Tibial nerve (tissue), 4 donors: Measurements from ENCODE around the gene ADAMTSL1.

Experiments used
- CTCF ChIP-seq, 5 experiments: fragments of 200-600 bp in 3 of 5; fragments of 450-650 bp in 2 of 5; sonication (generic) in 3 of 5; IDR thresholded peaks; one replicate each; pipeline ENCODE4 v1.5.1; 2016 to 2019; ENCODE audit warnings: antibody characterized with exemption in 5 of 5, mild to moderate bottlenecking in 3 of 5, moderate library complexity in 2 of 5
- EP300 ChIP-seq, 2 donors: sonication (generic); formaldehyde crosslinking; IDR thresholded peaks; one replicate each; pipeline ENCODE4 v1.6.1; 2017; ENCODE audit warnings: antibody characterized with exemption in 2 of 2, mild to moderate bottlenecking in 1 of 2
- POLR2A ChIP-seq, 2 donors: fragments of 450-650 bp; IDR thresholded peaks; one replicate each; pipeline ENCODE4 v1.6.1; 2017; ENCODE audit warnings: antibody characterized with exemption in 2 of 2, mild to moderate bottlenecking in 2 of 2, moderate library complexity in 2 of 2

- no peak for TF ChIP-seq CTCF (IDR thresholded peaks at IDR 0.05)
- TF ChIP-seq POLR2A (IDR thresholded peaks at IDR 0.05): no peak
- TF ChIP-seq EP300 (IDR thresholded peaks at IDR 0.05): no peak
These were observed 319.2 kb downstream of the ADAMTSL1 start for GRCh38 chr9:18793122-18793521.
